BE2C (cell line): ENCODE results near the gene GMPS.
"Not testable (repeated sequence)": the region's sequence is repeated elsewhere in the genome, so short reads cannot be mapped to it uniquely, and the experiment has no call there.

ENCODE experiments used
- DNase-seq: peaks from one replicate; pipeline ENCODE4 v3.0.0-alpha.2; 2020
- H3K27me3 ChIP-seq: fragments of 250-450 bp; sonication (Bioruptor Pico); 2 replicates; pipeline ENCODE4 v1.5.1; 2020; ENCODE audit warnings: mild to moderate bottlenecking
- H3K36me3 ChIP-seq: fragments of 250-450 bp; sonication (Bioruptor Pico); 2 replicates; pipeline ENCODE4 v1.5.1; 2020; ENCODE audit warnings: mild to moderate bottlenecking
- H3K4me1 ChIP-seq: fragments of 250-450 bp; sonication (Bioruptor Pico); 2 replicates; pipeline ENCODE4 v1.5.1; 2020
- H3K4me3 ChIP-seq: 2 replicates; pipeline ENCODE4 v1.5.1; 2011; ENCODE audit warnings: low read depth, low read length
- H3K9me3 ChIP-seq: fragments of 250-450 bp; sonication (Bioruptor Pico); 2 replicates; pipeline ENCODE4 v1.5.1; 2020
- CTCF ChIP-seq: IDR thresholded peaks from 2 replicates; pipeline ENCODE4 v1.5.1; 2012; ENCODE audit warnings: mild to moderate bottlenecking, low read depth, low read length

GMPS gene

GRCh38 chr3:155960060-155960459, 89.6 kb downstream of the GMPS start:
- Histone ChIP-seq H3K27me3 (no peaks in the 10 kb centered on the region), H3K4me3 (no peak overlapping the region), H3K9me3 (no peaks in the 10 kb centered on the region; the same call in 1 of the 2 replicates), H3K36me3 (no peaks in the 10 kb centered on the region), H3K4me1 (no peaks in the 10 kb centered on the region)
- no peak for TF ChIP-seq CTCF
- no peak for DNase-seq

- not testable (repeated sequence) for H3K27me3 ChIP-seq, H3K9me3 ChIP-seq
These were observed 90.6 kb downstream of the GMPS start for GRCh38 chr3:155961044-155961443.

GRCh38 chr3:155963570-155963969, 93.1 kb downstream of the GMPS start:
- H3K27me3 ChIP-seq, result 0 out of 2 replicates have a peak, but pooled peaks cover 2% of the 10 kb centered on the region
- no peaks in the 10 kb centered on the region; the same call in none of the 2 replicates for H3K9me3 ChIP-seq
- H3K4me1 ChIP-seq, result no peaks in the 10 kb centered on the region
- TF ChIP-seq CTCF, result no peak
- H3K4me3 ChIP-seq, result no peak overlapping the region
- DNase-seq, result no peak
- H3K36me3 ChIP-seq, result no peaks in the 10 kb centered on the region

More at GRCh38 chr3:155961044-155961443, 90.6 kb downstream of the GMPS start:
- H3K4me1 ChIP-seq, H3K4me3 ChIP-seq, DNase-seq, H3K36me3 ChIP-seq: not testable (repeated sequence)

GRCh38 chr3:155970398-155970797, 99.9 kb downstream of the GMPS start:
- TF ChIP-seq CTCF, result no peak
- Histone ChIP-seq H3K9me3 (no peaks in the 10 kb centered on the region; the same call in 1 of the 2 replicates), H3K4me3 (no peak overlapping the region), H3K4me1 (no peaks in the 10 kb centered on the region), H3K27me3 (0 out of 2 replicates have a peak, but pooled peaks cover 2% of the 10 kb centered on the region), H3K36me3 (no peaks in the 10 kb centered on the region)
- DNase-seq, result no peak

GRCh38 chr3:155972885-155973584, 102.6 kb downstream of the GMPS start:
- Histone ChIP-seq H3K9me3 (no peaks in the 10 kb centered on the region), H3K4me3 (no peak overlapping the region), H3K36me3 (no peaks in the 10 kb centered on the region), H3K4me1 (no peaks in the 10 kb centered on the region), H3K27me3 (no peaks in the 10 kb centered on the region)
- TF ChIP-seq CTCF, result no peak
- no peak for DNase-seq

- Histone ChIP-seq H3K36me3 (no peaks in the 10 kb centered on the region), H3K27me3 (no peaks in the 10 kb centered on the region), H3K4me1 (no peaks in the 10 kb centered on the region), H3K4me3 (no peak overlapping the region), H3K9me3 (no peaks in the 10 kb centered on the region)
- no peak for DNase-seq
- TF ChIP-seq CTCF, result peak; percentile 56
These were observed 107.9 kb downstream of the GMPS start for GRCh38 chr3:155978324-155978723.
